Duodenal mucosa (tissue), 2 donors: ENCODE measurements around the gene CCDC71.

ENCODE experiments used
- H3K27ac ChIP-seq: one replicate; pipeline ENCODE4 v1.7.0; 2013; ENCODE audit warnings: low read depth, low read length
- H3K27me3 ChIP-seq, 2 donors: one replicate each; pipeline ENCODE4 v1.7.0; 2013; ENCODE audit warnings: low read length in 2 of 2, control low read depth in 1 of 2; ENCODE audit not compliant: insufficient read depth in 2 of 2, control insufficient read depth in 1 of 2
- H3K36me3 ChIP-seq, 2 donors: one replicate each; pipeline ENCODE4 v1.7.0; 2013; ENCODE audit warnings: low read length in 2 of 2, control low read depth in 1 of 2; ENCODE audit not compliant: insufficient read depth in 2 of 2, control insufficient read depth in 1 of 2
- H3K4me1 ChIP-seq, 2 donors: one replicate each; pipeline ENCODE4 v1.7.0; 2013; ENCODE audit warnings: low read length in 2 of 2, control low read depth in 1 of 2; ENCODE audit not compliant: insufficient read depth in 2 of 2, control insufficient read depth in 1 of 2
- H3K4me3 ChIP-seq, 2 donors: one replicate each; pipeline ENCODE4 v1.7.0; 2013; ENCODE audit warnings: low read length in 2 of 2, low read depth in 1 of 2
- H3K9ac ChIP-seq, 2 donors: one replicate each; pipeline ENCODE4 v1.7.0; 2013; ENCODE audit warnings: low read length in 2 of 2, low read depth in 1 of 2
- H3K9me3 ChIP-seq, 2 donors: one replicate each; pipeline ENCODE4 v1.7.0; 2013; ENCODE audit warnings: low read length in 2 of 2, control low read depth in 1 of 2; ENCODE audit not compliant: control insufficient read depth in 1 of 2

Gene CCDC71

GRCh38 chr3:49120438-49121131, 45.5 kb downstream of the CCDC71 start, which contains the start of gene USP19:
Gene USP19 (minus strand): TSS chr3:49120823. CDS start chr3:49119145, 1,678 bp downstream.
- H3K4me3 ChIP-seq: peak within 1 kb of the TSS; percentile 92 to 96
- H3K9me3 ChIP-seq: no peaks in the 10 kb centered on the region
- H3K27ac ChIP-seq: peak within 1 kb of the TSS; percentile 95
- no peaks in the 10 kb centered on the region for H3K27me3 ChIP-seq
- H3K4me1 ChIP-seq: peaks cover 13 to 15% of the 10 kb centered on the region in 2 donors
- H3K36me3 ChIP-seq: peaks cover 40 to 52% of the 10 kb centered on the region in 2 donors
- peak within 1 kb of the TSS; percentile 90 to 96 for H3K9ac ChIP-seq

- Histone ChIP-seq H3K9ac (peak overlapping the region; percentile 90 to 96), H3K4me3 (peak overlapping the region; percentile 92 to 96), H3K27ac (peak overlapping the region; percentile 95), H3K27me3 (no peaks in the 10 kb centered on the region), H3K9me3 (no peaks in the 10 kb centered on the region), H3K36me3 (peaks cover 44 to 56% of the 10 kb centered on the region in 2 donors), H3K4me1 (peaks cover 13 to 15% of the 10 kb centered on the region in 2 donors)
These were observed 46.1 kb downstream of the CCDC71 start for GRCh38 chr3:49120096-49120437.

- Histone ChIP-seq H3K27me3 (no peaks in the 10 kb centered on the region), H3K9ac (peak overlapping the region; percentile 90 to 96), H3K27ac (no peak overlapping the region), H3K4me3 (peak overlapping the region; percentile 92 to 96), H3K36me3 (peaks cover 46 to 59% of the 10 kb centered on the region in 2 donors), H3K9me3 (no peaks in the 10 kb centered on the region), H3K4me1 (peaks cover 13 to 15% of the 10 kb centered on the region in 2 donors)
These were observed 46.7 kb downstream of the CCDC71 start for GRCh38 chr3:49119439-49119838.

- peaks cover 47 to 59% of the 10 kb centered on the region in 2 donors for H3K36me3 ChIP-seq
- no peaks in the 10 kb centered on the region for H3K9me3 ChIP-seq
- H3K9ac ChIP-seq: peak overlapping the region; percentile 90 to 96
- H3K27ac ChIP-seq: no peak overlapping the region
- no peaks in the 10 kb centered on the region for H3K27me3 ChIP-seq
- peaks cover 13 to 15% of the 10 kb centered on the region in 2 donors for H3K4me1 ChIP-seq
- H3K4me3 ChIP-seq: peak overlapping the region; percentile 92 to 96
These were observed 47.1 kb downstream of the CCDC71 start for GRCh38 chr3:49119036-49119435.
